Thyroid gland (tissue), 4 donors: Measurements from ENCODE around the gene GRK6.

Experiments used
- POLR2A ChIP-seq, 2 donors: fragments of 450-650 bp; IDR thresholded peaks; one replicate each; pipeline ENCODE4 v1.6.1; 2017; ENCODE audit warnings: antibody characterized with exemption in 2 of 2, mild to moderate bottlenecking in 2 of 2, moderate library complexity in 1 of 2
- TF ChIP-seq, protein P1 (sequence below), 6 experiments: fragments of 200-600 bp in 3 of 6; fragments of 450-650 bp in 3 of 6; sonication (generic) in 3 of 6; IDR thresholded peaks; one replicate each; pipeline ENCODE4 v1.5.1; 2016 to 2019; ENCODE audit warnings: antibody characterized with exemption in 6 of 6, mild to moderate bottlenecking in 2 of 6, inconsistent platforms in 1 of 6, moderate library complexity in 1 of 6

DNA sequence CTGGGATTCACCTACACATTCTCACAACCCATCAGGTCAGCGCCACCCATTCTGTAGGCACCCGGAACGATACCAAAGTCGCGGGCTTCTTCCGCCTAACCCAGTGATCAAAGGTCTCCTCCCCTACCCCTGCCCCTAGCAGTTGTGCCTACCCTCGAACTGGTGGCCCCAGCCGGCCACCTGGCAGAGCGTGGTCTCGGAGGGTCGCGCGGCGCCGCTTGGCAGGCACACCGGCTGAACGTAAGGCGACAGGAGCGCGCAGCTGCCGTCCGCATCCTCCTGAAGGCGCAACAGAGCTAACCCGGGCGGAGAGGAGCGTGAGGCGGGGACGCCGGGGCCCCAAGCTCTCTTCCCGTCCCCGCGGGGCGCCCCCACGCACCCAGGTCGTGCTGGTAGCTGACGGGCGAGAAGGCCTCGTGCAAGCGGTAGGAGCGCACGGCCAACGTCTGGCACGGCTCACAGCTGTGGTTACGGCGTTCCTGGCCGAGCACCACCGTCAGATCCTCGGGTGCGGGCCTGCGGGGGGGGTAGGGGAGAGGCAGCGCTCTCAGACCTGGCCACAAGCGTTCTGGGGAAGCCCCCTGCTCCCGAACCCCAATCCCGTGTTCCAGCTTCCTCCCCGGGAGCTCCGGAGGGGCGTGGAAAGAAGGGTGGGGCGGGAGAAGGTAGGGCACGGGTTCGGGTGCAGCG lies 23.2 kb upstream of the GRK6 start:
- TF ChIP-seq, protein P1, sequence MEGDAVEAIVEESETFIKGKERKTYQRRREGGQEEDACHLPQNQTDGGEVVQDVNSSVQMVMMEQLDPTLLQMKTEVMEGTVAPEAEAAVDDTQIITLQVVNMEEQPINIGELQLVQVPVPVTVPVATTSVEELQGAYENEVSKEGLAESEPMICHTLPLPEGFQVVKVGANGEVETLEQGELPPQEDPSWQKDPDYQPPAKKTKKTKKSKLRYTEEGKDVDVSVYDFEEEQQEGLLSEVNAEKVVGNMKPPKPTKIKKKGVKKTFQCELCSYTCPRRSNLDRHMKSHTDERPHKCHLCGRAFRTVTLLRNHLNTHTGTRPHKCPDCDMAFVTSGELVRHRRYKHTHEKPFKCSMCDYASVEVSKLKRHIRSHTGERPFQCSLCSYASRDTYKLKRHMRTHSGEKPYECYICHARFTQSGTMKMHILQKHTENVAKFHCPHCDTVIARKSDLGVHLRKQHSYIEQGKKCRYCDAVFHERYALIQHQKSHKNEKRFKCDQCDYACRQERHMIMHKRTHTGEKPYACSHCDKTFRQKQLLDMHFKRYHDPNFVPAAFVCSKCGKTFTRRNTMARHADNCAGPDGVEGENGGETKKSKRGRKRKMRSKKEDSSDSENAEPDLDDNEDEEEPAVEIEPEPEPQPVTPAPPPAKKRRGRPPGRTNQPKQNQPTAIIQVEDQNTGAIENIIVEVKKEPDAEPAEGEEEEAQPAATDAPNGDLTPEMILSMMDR (IDR thresholded peaks at IDR 0.05), result no peak
- no peak for TF ChIP-seq POLR2A (IDR thresholded peaks at IDR 0.05)
